Neutrophil (primary cell): ENCODE results near the gene LSP1.
A peak's percentile ranks its signal among the peaks of the same experiment; 100 is the strongest.

Experiments
- H3K27ac ChIP-seq: fragments of 200-600 bp; sonication (generic); 2 replicates; pipeline ENCODE4 v1.5.1; 2016; ENCODE audit warnings: mild to moderate bottlenecking, moderate library complexity
- H3K27me3 ChIP-seq: fragments of 200-600 bp; sonication (generic); 2 replicates; pipeline ENCODE4 v1.6.0; 2016; ENCODE audit warnings: mild to moderate bottlenecking
- H3K36me3 ChIP-seq: fragments of 200-600 bp; sonication (generic); 2 replicates; pipeline ENCODE4 v1.5.1; 2017
- H3K4me1 ChIP-seq, 2 experiments: fragments of 200-600 bp in 1 of 2; sonication (generic) in 1 of 2; 1 replicate in 1 of 2; 2 replicates in 1 of 2; pipeline versions ENCODE4 v1.5.1 to v1.6.1; 2013 to 2016; ENCODE audit warnings: low read depth in 1 of 2, low read length in 1 of 2, mild to moderate bottlenecking in 1 of 2, moderate library complexity in 1 of 2; ENCODE audit not compliant: control insufficient read depth in 1 of 2, insufficient read depth in 1 of 2
- H3K4me3 ChIP-seq, 2 experiments: fragments of 200-600 bp in 1 of 2; sonication (generic) in 1 of 2; 1 replicate in 1 of 2; 2 replicates in 1 of 2; pipeline ENCODE4 v1.5.1; 2013 to 2016; ENCODE audit warnings: low read depth in 1 of 2, low read length in 1 of 2, mild to moderate bottlenecking in 1 of 2, moderate library complexity in 1 of 2
- H3K9me3 ChIP-seq: fragments of 200-600 bp; sonication (generic); 2 replicates; pipeline ENCODE4 v1.5.1; 2016
- TF ChIP-seq, protein P1 (sequence below): fragments of 200-600 bp; sonication (generic); IDR thresholded peaks from 2 replicates; pipeline ENCODE4 v1.5.1; 2016; ENCODE audit warnings: antibody characterized with exemption

The LSP1 gene

GRCh38 chr11:1839924-1840779 is 12.7 kb upstream of the LSP1 start:
- peak overlapping the region; percentile 100 for H3K27ac ChIP-seq
- H3K9me3 ChIP-seq = no peaks in the 10 kb centered on the region
- no peaks in the 10 kb centered on the region for H3K36me3 ChIP-seq
- peak overlapping the region; percentile 73 to 77 for H3K4me3 ChIP-seq
- peaks cover 2% of the 10 kb centered on the region for H3K27me3 ChIP-seq
- peaks cover 74 to 80% of the 10 kb centered on the region in 2 experiments for H3K4me1 ChIP-seq
- TF ChIP-seq, protein P1, sequence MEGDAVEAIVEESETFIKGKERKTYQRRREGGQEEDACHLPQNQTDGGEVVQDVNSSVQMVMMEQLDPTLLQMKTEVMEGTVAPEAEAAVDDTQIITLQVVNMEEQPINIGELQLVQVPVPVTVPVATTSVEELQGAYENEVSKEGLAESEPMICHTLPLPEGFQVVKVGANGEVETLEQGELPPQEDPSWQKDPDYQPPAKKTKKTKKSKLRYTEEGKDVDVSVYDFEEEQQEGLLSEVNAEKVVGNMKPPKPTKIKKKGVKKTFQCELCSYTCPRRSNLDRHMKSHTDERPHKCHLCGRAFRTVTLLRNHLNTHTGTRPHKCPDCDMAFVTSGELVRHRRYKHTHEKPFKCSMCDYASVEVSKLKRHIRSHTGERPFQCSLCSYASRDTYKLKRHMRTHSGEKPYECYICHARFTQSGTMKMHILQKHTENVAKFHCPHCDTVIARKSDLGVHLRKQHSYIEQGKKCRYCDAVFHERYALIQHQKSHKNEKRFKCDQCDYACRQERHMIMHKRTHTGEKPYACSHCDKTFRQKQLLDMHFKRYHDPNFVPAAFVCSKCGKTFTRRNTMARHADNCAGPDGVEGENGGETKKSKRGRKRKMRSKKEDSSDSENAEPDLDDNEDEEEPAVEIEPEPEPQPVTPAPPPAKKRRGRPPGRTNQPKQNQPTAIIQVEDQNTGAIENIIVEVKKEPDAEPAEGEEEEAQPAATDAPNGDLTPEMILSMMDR = peak; percentile 63

DNA sequence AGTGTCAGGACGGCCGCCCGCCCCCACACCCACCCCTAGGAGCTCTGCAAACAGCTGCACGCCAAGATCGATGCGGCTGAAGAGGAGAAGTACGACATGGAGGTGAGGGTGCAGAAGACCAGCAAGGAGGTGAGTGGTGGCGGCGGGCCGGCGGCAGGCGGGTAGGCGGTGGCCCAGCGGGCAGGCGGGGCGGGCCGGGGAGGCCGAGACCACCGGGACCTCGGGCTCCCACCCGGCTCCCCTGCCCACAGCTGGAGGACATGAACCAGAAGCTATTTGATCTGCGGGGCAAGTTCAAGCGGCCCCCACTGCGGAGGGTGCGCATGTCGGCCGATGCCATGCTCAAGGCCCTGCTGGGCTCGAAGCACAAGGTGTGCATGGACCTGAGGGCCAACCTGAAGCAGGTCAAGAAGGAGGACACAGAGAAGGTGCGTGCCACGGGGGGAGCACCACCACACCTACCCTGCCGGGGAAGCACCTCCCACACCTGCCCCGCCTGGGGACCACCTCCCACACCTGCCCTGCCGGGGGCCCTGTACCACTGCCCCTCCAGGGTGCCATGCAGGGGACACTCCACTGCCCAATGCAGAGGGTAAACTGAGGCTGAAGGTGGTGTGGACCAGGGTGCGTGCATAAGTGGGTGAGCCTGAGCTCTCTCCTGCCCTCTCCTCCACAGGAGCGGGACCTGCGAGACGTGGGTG is 12.0 kb upstream of the LSP1 start:
- Histone ChIP-seq H3K36me3 (no peaks in the 10 kb centered on the region), H3K27me3 (no peaks in the 10 kb centered on the region), H3K9me3 (no peaks in the 10 kb centered on the region), H3K27ac (peak overlapping the region; percentile 100), H3K4me1 (peaks cover 82 to 88% of the 10 kb centered on the region in 2 experiments), H3K4me3 (peak overlapping the region; percentile 73 to 77)
- TF ChIP-seq, protein P1 = no peak

- Histone ChIP-seq H3K4me1 (peaks cover 89 to 95% of the 10 kb centered on the region in 2 experiments), H3K4me3 (peak overlapping the region; percentile 73 to 77), H3K27me3 (no peaks in the 10 kb centered on the region)
Measured at GRCh38 chr11:1841511-1842148, 11.3 kb upstream of the LSP1 start.

GRCh38 chr11:1842149-1843097 is 10.5 kb upstream of the LSP1 start:
- Histone ChIP-seq H3K27me3 (no peaks in the 10 kb centered on the region), H3K4me3 (no peak overlapping the region), H3K4me1 (peaks cover 97 to 100% of the 10 kb centered on the region in 2 experiments), H3K27ac (peak overlapping the region; percentile 100), H3K36me3 (no peaks in the 10 kb centered on the region), H3K9me3 (no peaks in the 10 kb centered on the region)
- TF ChIP-seq, protein P1 = no peak

More at GRCh38 chr11:1841511-1842148, 11.3 kb upstream of the LSP1 start:
- TF ChIP-seq, protein P1 = no peak
- Histone ChIP-seq H3K36me3 (no peaks in the 10 kb centered on the region), H3K27ac (peak overlapping the region; percentile 100), H3K9me3 (no peaks in the 10 kb centered on the region)

DNA sequence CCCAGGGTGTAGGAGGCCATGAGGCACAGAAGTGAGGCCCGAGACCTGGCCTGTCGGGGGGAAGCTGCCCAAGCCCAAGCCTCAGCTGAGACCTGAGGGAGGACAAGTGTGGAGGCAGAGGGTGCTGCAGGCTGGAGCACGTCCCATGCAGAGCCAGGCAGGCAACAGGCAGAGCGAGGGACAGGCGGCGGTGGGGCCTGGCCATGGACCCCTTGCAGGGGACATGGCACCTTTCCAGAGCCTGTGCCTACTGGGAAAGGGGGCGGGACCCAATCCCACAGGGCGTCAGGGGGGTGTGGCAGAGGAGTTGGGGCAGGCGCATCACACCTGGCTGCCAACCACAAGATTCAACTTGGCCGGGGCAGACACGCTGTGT is 9.8 kb upstream of the LSP1 start:
- H3K27me3 ChIP-seq = no peaks in the 10 kb centered on the region
- peak overlapping the region; percentile 100 for H3K27ac ChIP-seq
- peak overlapping the region in 1 of 2 experiments; percentile 55 for H3K4me3 ChIP-seq
- TF ChIP-seq, protein P1 = no peak
- peaks cover 98 to 100% of the 10 kb centered on the region in 2 experiments for H3K4me1 ChIP-seq
- H3K36me3 ChIP-seq = no peaks in the 10 kb centered on the region
- no peaks in the 10 kb centered on the region for H3K9me3 ChIP-seq
